PC-3 (cell line): ENCODE results near the gene KIAA1328. TPM values are rescaled to one million over a fixed set of nuclear protein-coding genes. Genes with fewer than 3 reads are reported as not detected.

ENCODE experiments used
- ATAC-seq: fragments of 200-7000 bp; cut with Tn5 transposase; 2 replicates; pipeline ENCODE4 v1.9.1; 2020; ENCODE audit warnings: mild to moderate bottlenecking, moderate library complexity
- BruUV-seq: library from RNA; stranded (reverse); fragments of 400-500 nt; replicated peaks from 2 replicates; lab custom pipeline; 2021; lab: Mats Ljungman, UMichigan
- CTCF ChIA-PET: fragments of 300-600 bp; sonication (Branson Sonifier 250); formaldehyde crosslinking; loops from one replicate; lab custom pipeline; 2022; ENCODE audit warnings: antibody characterized with exemption; lab: Charles Lee
- POLR2A ChIA-PET: fragments of 300-600 bp; sonication (Branson Sonifier 250); formaldehyde crosslinking; loops from one replicate; lab custom pipeline; 2022; ENCODE audit warnings: antibody characterized with exemption; ENCODE audit not compliant: unreplicated experiment; lab: Charles Lee
- DNase-seq: peaks from one replicate; pipeline ENCODE4 v3.0.0-alpha.2; 2015
- H2AFZ ChIP-seq: fragments of 300-600 bp; sonication (generic); 2 replicates; pipeline ENCODE4 v1.6.0; 2016; ENCODE audit warnings: antibody characterized with exemption, low read length
- H3F3A ChIP-seq: fragments of 300-600 bp; sonication (generic); one replicate; pipeline ENCODE4 v1.6.0; 2017; ENCODE audit warnings: antibody characterized with exemption, low read length, control low read depth, mild to moderate bottlenecking; ENCODE audit not compliant: unreplicated experiment
- H3K27ac ChIP-seq: fragments of 300-600 bp; sonication (generic); 2 replicates; pipeline ENCODE4 v1.5.1; 2016; ENCODE audit warnings: mild to moderate bottlenecking, low read length
- H3K27me3 ChIP-seq: fragments of 300-600 bp; sonication (generic); 2 replicates; pipeline ENCODE4 v1.6.1; 2016; ENCODE audit warnings: low read length, mixed read lengths
- H3K36me3 ChIP-seq: fragments of 300-600 bp; sonication (generic); 2 replicates; pipeline ENCODE4 v1.6.1; 2016; ENCODE audit warnings: low read depth, mixed run types, low read length, mixed read lengths
- H3K4me1 ChIP-seq: fragments of 300-600 bp; sonication (generic); 2 replicates; pipeline ENCODE4 v1.5.1; 2016; ENCODE audit warnings: low read length; ENCODE audit not compliant: insufficient read depth
- H3K4me2 ChIP-seq: fragments of 300-600 bp; sonication (generic); 2 replicates; pipeline ENCODE4 v1.6.0; 2016; ENCODE audit warnings: low read length
- H3K4me3 ChIP-seq: fragments of 300-600 bp; sonication (generic); 2 replicates; pipeline ENCODE4 v1.5.1; 2016; ENCODE audit warnings: mild to moderate bottlenecking, low read length, mixed read lengths
- H3K79me2 ChIP-seq: fragments of 300-600 bp; sonication (generic); 2 replicates; pipeline ENCODE4 v1.6.1; 2017; ENCODE audit warnings: low read length, mixed read lengths
- H3K9ac ChIP-seq: fragments of 300-600 bp; sonication (generic); 2 replicates; pipeline ENCODE4 v1.6.0; 2016; ENCODE audit warnings: mild to moderate bottlenecking, low read length
- H3K9me2 ChIP-seq: fragments of 300-600 bp; sonication (generic); replicated peaks from 2 replicates; pipeline ENCODE4 v1.6.1; 2016; ENCODE audit warnings: mixed run types, low read length, mixed read lengths
- H3K9me3 ChIP-seq: fragments of 300-600 bp; sonication (generic); 2 replicates; pipeline ENCODE4 v1.6.1; 2016; ENCODE audit warnings: low read length, mixed read lengths
- H4K20me1 ChIP-seq: fragments of 300-600 bp; sonication (generic); 2 replicates; pipeline ENCODE4 v1.6.1; 2016; ENCODE audit warnings: low read length, mixed read lengths
- CTCF ChIP-seq: fragments of 300-600 bp; sonication (generic); conservative IDR thresholded peaks from 2 replicates; pipeline ENCODE4 v1.5.1; 2017; ENCODE audit warnings: antibody characterized with exemption, low read depth, mild to moderate bottlenecking, low read length
- EZH2 ChIP-seq: fragments of 300-600 bp; sonication (generic); IDR thresholded peaks from one replicate; pipeline ENCODE4 v1.6.1; 2017; ENCODE audit warnings: antibody characterized with exemption, mild to moderate bottlenecking, low read length; ENCODE audit not compliant: unreplicated experiment
- EZH2phosphoT487 ChIP-seq: fragments of 300-600 bp; sonication (generic); IDR thresholded peaks from 2 replicates; pipeline ENCODE4 v1.6.1; 2018; ENCODE audit warnings: mild to moderate bottlenecking, antibody characterized with exemption, low read length, borderline replicate concordance
- intact Hi-C: fragments of 100-400 bp; cut with micrococcal nuclease; formaldehyde crosslinking; loops from 2 replicates; pipeline ENCODE4 v1.9.0; 2023
- total RNA-seq: library from RNA; depleted of rRNA; stranded (reverse); fragments of >200 nt; gene quantifications from 2 replicates; pipeline ENCODE4 v1.2.3, GENCODE V29; 2014

Gene KIAA1328
- total RNA-seq, 1 experiment from 2014 or later: 4.4 TPM

GRCh38 chr18:37135177-37135576 lies 306.2 kb downstream of the KIAA1328 start:
- intact Hi-C loops: no loop called here

GRCh38 chr18:37138456-37138855 lies 309.5 kb downstream of the KIAA1328 start:
- no peaks in the 10 kb centered on the region for H3K27me3 ChIP-seq
- H3K9me3 ChIP-seq: no peaks in the 10 kb centered on the region
- ATAC-seq (no peak), DNase-seq (no peak)
- ChIA-PET CTCF (no interaction called here), POLR2A (no interaction called here)
- no peak for TF ChIP-seq EZH2
- H3K9me2 ChIP-seq: no peaks in the 10 kb centered on the region
- H3K4me2 ChIP-seq: no peak overlapping the region
- H3K9ac ChIP-seq: no peak overlapping the region
- H3K27ac ChIP-seq: no peak overlapping the region
- intact Hi-C loops: no loop called here
- H3K4me1 ChIP-seq: no peaks in the 10 kb centered on the region
- BruUV-seq: no TSS peak
- no peaks in the 10 kb centered on the region for H4K20me1 ChIP-seq
- H3K79me2 ChIP-seq: no peaks in the 10 kb centered on the region
- H3K4me3 ChIP-seq: no peak overlapping the region
- no peaks in the 10 kb centered on the region for H3F3A ChIP-seq
- no peak overlapping the region for H2AFZ ChIP-seq
- no peaks in the 10 kb centered on the region for H3K36me3 ChIP-seq

More at GRCh38 chr18:37135177-37135576, 306.2 kb downstream of the KIAA1328 start:
- no peak overlapping the region for H2AFZ ChIP-seq
- DNase-seq (no peak), ATAC-seq (no peak)
- no peaks in the 10 kb centered on the region for H4K20me1 ChIP-seq
- no peaks in the 10 kb centered on the region for H3K36me3 ChIP-seq
- H3K9me2 ChIP-seq: no peaks in the 10 kb centered on the region
- H3K4me2 ChIP-seq: no peak overlapping the region
- no peak overlapping the region for H3K27ac ChIP-seq
- no peak overlapping the region for H3K9ac ChIP-seq
- no peak for TF ChIP-seq CTCF
- no peak for TF ChIP-seq EZH2
- TF ChIP-seq EZH2phosphoT487: no peak
- no peaks in the 10 kb centered on the region for H3K4me1 ChIP-seq
- H3K9me3 ChIP-seq: no peaks in the 10 kb centered on the region
- ChIA-PET CTCF (no interaction called here), POLR2A (no interaction called here)
- no TSS peak for BruUV-seq
- H3K79me2 ChIP-seq: no peaks in the 10 kb centered on the region
- H3K27me3 ChIP-seq: no peaks in the 10 kb centered on the region
- H3K4me3 ChIP-seq: no peak overlapping the region
- H3F3A ChIP-seq: no peaks in the 10 kb centered on the region

DNA sequence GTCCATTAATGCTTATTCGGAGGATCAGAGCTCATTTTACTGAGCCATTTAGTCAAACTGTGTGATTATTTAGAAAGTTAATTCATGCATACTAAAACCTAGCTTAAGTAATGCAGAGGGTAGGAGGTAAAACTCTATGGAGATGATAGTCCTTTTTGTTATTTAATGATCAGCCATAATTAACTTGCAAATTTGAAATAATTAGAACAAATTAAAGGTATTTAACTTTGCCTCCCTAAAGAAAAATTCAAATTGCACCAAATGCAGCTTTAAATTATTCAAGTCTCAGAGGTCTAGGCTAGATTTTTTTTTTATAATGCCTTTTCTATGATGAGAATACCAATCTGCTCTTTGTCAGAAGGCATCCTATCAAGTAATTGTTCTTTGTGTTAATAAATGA lies 310.9 kb downstream of the KIAA1328 start:
- Histone ChIP-seq H3K4me2 (no peak overlapping the region), H3F3A (no peaks in the 10 kb centered on the region), H2AFZ (no peak overlapping the region), H3K9me3 (no peaks in the 10 kb centered on the region), H3K36me3 (no peaks in the 10 kb centered on the region), H3K27me3 (no peaks in the 10 kb centered on the region), H4K20me1 (no peaks in the 10 kb centered on the region), H3K79me2 (no peaks in the 10 kb centered on the region), H3K9ac (no peak overlapping the region), H3K9me2 (no peaks in the 10 kb centered on the region), H3K27ac (no peak overlapping the region), H3K4me1 (no peaks in the 10 kb centered on the region), H3K4me3 (no peak overlapping the region)
- POLR2A ChIA-PET: no interaction called here
- BruUV-seq: no TSS peak
- DNase-seq (no peak), ATAC-seq (no peak)
- TF ChIP-seq CTCF (no peak), EZH2phosphoT487 (no peak), EZH2 (no peak)
- intact Hi-C loops: no loop called here
- CTCF ChIA-PET: no interaction called here
